HFFc6 (cell line): Measurements from ENCODE around the gene ITGAX. TPM values are rescaled to one million over a fixed set of nuclear protein-coding genes. Genes with fewer than 3 reads are reported as not detected.

Experiments
- DNase-seq: peaks from one replicate; pipeline ENCODE4 v3.0.0-alpha.2; 2018
- H3K27ac Mint-ChIP-seq: 2 replicates; pipeline ENCODE4 v1.8.0; 2020; ENCODE audit warnings: mild to moderate bottlenecking, mixed read lengths
- H3K27me3 Mint-ChIP-seq: 2 replicates; pipeline ENCODE4 v1.8.0; 2021; ENCODE audit warnings: mild to moderate bottlenecking, moderate library complexity, mixed read lengths; ENCODE audit not compliant: insufficient read depth
- H3K36me3 Mint-ChIP-seq: 2 replicates; pipeline ENCODE4 v1.8.0; 2021; ENCODE audit warnings: low read depth, mixed read lengths
- H3K4me1 Mint-ChIP-seq: 2 replicates; pipeline ENCODE4 v1.8.0; 2020; ENCODE audit warnings: low read depth, mixed read lengths
- H3K4me3 Mint-ChIP-seq: 2 replicates; pipeline ENCODE4 v1.8.0; 2020; ENCODE audit warnings: mild to moderate bottlenecking, moderate library complexity, mixed read lengths
- H3K9me3 Mint-ChIP-seq: 2 replicates; pipeline ENCODE4 v1.8.0; 2020; ENCODE audit warnings: mild to moderate bottlenecking, mixed read lengths
- total RNA-seq, 6 experiments: library from RNA; stranded (reverse); fragmentation: NEBNext Ultra II Directional; extraction: Animal tissue kit (Norgen Biotek cat#: 25700); gene quantifications; 2 replicates in 1 of 6; 3 replicates in 5 of 6; pipeline ENCODE4 v1.2.3, GENCODE V29; 2021
- TF ChIP-seq, protein P1 (sequence below): fragments of 200-600 bp; sonication (generic); IDR thresholded peaks from 2 replicates; pipeline ENCODE4 v1.5.0; 2021; ENCODE audit warnings: antibody characterized with exemption, mild to moderate bottlenecking

The ITGAX gene
- total RNA-seq, 6 experiments from 2014 or later: not detected

DNA sequence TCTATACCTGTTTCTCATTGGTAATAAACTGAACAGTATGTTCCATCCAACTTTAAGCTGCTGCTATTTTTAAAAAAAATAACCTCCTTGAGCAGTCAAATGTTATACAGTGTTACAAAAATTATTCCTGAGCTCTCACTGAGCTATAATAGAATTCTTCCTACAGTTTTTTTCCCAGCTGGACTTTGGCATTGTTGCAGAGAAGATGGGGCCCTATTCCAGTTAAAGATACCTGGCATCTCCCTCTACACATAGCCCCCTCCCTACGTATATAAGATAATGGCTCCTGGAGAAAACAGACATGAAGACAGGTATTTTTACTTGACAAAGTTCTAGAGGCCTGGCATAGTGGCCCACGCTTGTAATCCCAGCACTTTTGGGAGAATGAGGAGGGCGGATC lies 74.8 kb downstream of the ITGAX start:
- Mint-ChIP-seq H3K27me3 (peaks cover 29% of the 10 kb centered on the region), H3K9me3 (peaks cover 8% of the 10 kb centered on the region; the same call in 1 of the 2 replicates), H3K36me3 (no peaks in the 10 kb centered on the region), H3K4me1 (no peaks in the 10 kb centered on the region), H3K4me3 (no peak overlapping the region), H3K27ac (no peak overlapping the region)
- DNase-seq: no peak
- TF ChIP-seq, protein P1, sequence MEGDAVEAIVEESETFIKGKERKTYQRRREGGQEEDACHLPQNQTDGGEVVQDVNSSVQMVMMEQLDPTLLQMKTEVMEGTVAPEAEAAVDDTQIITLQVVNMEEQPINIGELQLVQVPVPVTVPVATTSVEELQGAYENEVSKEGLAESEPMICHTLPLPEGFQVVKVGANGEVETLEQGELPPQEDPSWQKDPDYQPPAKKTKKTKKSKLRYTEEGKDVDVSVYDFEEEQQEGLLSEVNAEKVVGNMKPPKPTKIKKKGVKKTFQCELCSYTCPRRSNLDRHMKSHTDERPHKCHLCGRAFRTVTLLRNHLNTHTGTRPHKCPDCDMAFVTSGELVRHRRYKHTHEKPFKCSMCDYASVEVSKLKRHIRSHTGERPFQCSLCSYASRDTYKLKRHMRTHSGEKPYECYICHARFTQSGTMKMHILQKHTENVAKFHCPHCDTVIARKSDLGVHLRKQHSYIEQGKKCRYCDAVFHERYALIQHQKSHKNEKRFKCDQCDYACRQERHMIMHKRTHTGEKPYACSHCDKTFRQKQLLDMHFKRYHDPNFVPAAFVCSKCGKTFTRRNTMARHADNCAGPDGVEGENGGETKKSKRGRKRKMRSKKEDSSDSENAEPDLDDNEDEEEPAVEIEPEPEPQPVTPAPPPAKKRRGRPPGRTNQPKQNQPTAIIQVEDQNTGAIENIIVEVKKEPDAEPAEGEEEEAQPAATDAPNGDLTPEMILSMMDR: no peak

DNA sequence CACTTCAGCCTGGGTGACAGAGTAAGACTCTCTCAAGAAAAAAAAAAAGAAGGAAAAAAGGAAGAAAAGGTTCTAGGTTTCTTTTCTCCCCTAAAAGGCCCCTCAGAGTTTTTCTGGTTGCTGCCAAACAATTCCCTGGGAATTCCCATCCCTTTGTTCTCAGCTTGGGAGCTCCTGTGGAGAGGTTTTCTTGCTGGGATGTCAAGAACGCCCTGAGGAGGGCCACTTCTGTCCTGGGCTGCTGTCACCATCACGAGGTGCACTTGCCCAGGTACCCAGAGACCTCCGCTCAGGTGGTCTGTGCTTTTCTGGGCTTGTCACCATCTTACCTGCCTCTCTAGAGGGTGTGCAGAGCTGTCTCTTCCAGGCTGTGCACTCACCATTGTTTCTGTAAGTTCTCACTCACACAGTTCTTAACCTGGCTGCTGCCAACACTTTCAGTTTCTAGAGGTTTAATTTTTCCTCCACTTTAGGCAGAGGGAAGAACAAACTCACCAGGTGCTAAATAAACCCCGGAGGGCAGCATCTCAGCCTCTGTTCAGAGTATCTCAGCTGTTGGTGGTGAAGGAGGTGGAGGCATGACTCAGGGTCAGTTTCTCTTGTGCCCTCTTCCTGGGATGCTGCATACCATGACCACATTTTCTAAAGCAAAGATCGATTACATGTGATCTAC lies 75.5 kb downstream of the ITGAX start:
- Mint-ChIP-seq H3K27me3 (peaks cover 22% of the 10 kb centered on the region), H3K4me1 (no peaks in the 10 kb centered on the region), H3K27ac (no peak overlapping the region), H3K4me3 (no peak overlapping the region), H3K9me3 (peaks cover 1% of the 10 kb centered on the region; the same call in 1 of the 2 replicates), H3K36me3 (no peaks in the 10 kb centered on the region)
- no peak for DNase-seq
- TF ChIP-seq, protein P1: no peak

Other genes starting within 250 kb of the ITGAX start
- gene BCKDK, start 246.8 kb upstream of the ITGAX start, total RNA-seq: 10 to 100 TPM; 56.8 to 64.8 (median 59.4) TPM
- gene KAT8, start 237.5 kb upstream of the ITGAX start, total RNA-seq: 10 to 100 TPM; 28.1 to 31.8 (median 29.6) TPM
- not detected for gene PRSS8, start 219.4 kb upstream of the ITGAX start, total RNA-seq
- gene PRSS36, start 205.1 kb upstream of the ITGAX start, total RNA-seq: under 1 TPM in 4 of 6 experiments, not detected in 2; 0.38 to 0.60 (median 0.47) TPM
- gene FUS, start 175.0 kb upstream of the ITGAX start, total RNA-seq: 100 to 1,000 TPM; 275 to 504 (median 422) TPM
- gene PYCARD, start 152.4 kb upstream of the ITGAX start, total RNA-seq: 10 to 100 TPM; 13.0 to 23.1 (median 22.5) TPM
- under 1 TPM in 1 of 6 experiments, not detected in 5; 0.05 TPM for gene TRIM72, start 141.1 kb upstream of the ITGAX start, total RNA-seq
- not detected for gene PYDC1, start 138.0 kb upstream of the ITGAX start, total RNA-seq
- gene ITGAM, start 95.2 kb upstream of the ITGAX start, total RNA-seq: not detected
- not detected for gene ITGAD, start 38.2 kb downstream of the ITGAX start, total RNA-seq
- gene COX6A2, start 73.2 kb downstream of the ITGAX start, total RNA-seq: not detected
- gene ZNF843, start 87.6 kb downstream of the ITGAX start, total RNA-seq: under 1 TPM; 0.14 to 0.47 (median 0.23) TPM
- 10 to 100 TPM in 2 of 6 experiments, 1 to 10 TPM in 4; 7.6 to 11.8 (median 9.3) TPM for gene ARMC5, start 104.3 kb downstream of the ITGAX start, total RNA-seq
- gene TGFB1I1, start 117.0 kb downstream of the ITGAX start, total RNA-seq: 100 to 1,000 TPM; 163 to 209 (median 191) TPM
- under 1 TPM in 2 of 6 experiments, not detected in 4; 0.19 to 0.21 TPM for gene SLC5A2, start 127.9 kb downstream of the ITGAX start, total RNA-seq
- gene RUSF1, start 153.2 kb downstream of the ITGAX start, total RNA-seq: 10 to 100 TPM; 55.9 to 77.7 (median 63.6) TPM
- gene AHSP, start 172.7 kb downstream of the ITGAX start, total RNA-seq: not detected